Measurements from ENCODE around the gene DLX2. TPM values are rescaled to one million over a fixed set of nuclear protein-coding genes. Genes with fewer than 3 reads are reported as not detected.

The DLX2 gene
- polyA plus RNA-seq, 1 donor from 2014 or later: not detected

- peaks cover 14 to 18% (median 18%) of the 10 kb centered on the region in 3 donors for H3K4me1 Mint-ChIP-seq
- H3K27ac Mint-ChIP-seq: peak within 1 kb of the TSS; percentile 93 to 100 (median 98)
- peaks cover 0 to 12% (median 3%) of the 10 kb centered on the region in 3 donors for H3K9me3 Mint-ChIP-seq
- H3K27me3 Mint-ChIP-seq: peaks cover 77% of the 10 kb centered on the region
- peaks cover 5% of the 10 kb centered on the region for H3K36me3 Mint-ChIP-seq
- H3K4me3 Mint-ChIP-seq: peak within 1 kb of the TSS; percentile 71 to 96 (median 92)
Observed at GRCh38 chr2:172085460-172086159, 17.1 kb downstream of the DLX2 start, which contains the start of gene DLX1. Gene DLX1 (plus strand): TSS chr2:172085507. CDS start chr2:172085678, 171 bp downstream.

- peaks cover 79% of the 10 kb centered on the region for H3K27me3 Mint-ChIP-seq
- peak overlapping the region; percentile 71 to 96 (median 92) for H3K4me3 Mint-ChIP-seq
- peak overlapping the region; percentile 93 to 100 (median 98) for H3K27ac Mint-ChIP-seq
- H3K36me3 Mint-ChIP-seq: peaks cover 5% of the 10 kb centered on the region
- peaks cover 0 to 16% (median 8%) of the 10 kb centered on the region in 3 donors for H3K9me3 Mint-ChIP-seq
- H3K4me1 Mint-ChIP-seq: peaks cover 14 to 18% (median 18%) of the 10 kb centered on the region in 3 donors
Observed at GRCh38 chr2:172084645-172085459, 17.8 kb downstream of the DLX2 start.

- H3K9me3 Mint-ChIP-seq: peaks cover 0 to 16% (median 10%) of the 10 kb centered on the region in 3 donors
- H3K4me1 Mint-ChIP-seq: peaks cover 14 to 18% (median 18%) of the 10 kb centered on the region in 3 donors
Observed at GRCh38 chr2:172084395-172084644, 18.4 kb downstream of the DLX2 start.

GRCh38 chr2:172083628-172084394 is 18.9 kb downstream of the DLX2 start:
- Mint-ChIP-seq H3K4me3 (peak overlapping the region; percentile 44 to 96 (median 85)), H3K4me1 (peaks cover 14 to 18% (median 18%) of the 10 kb centered on the region in 3 donors), H3K9me3 (peaks cover 0 to 16% (median 10%) of the 10 kb centered on the region in 3 donors), H3K27me3 (peaks cover 82% of the 10 kb centered on the region), H3K27ac (peak overlapping the region; percentile 92 to 100 (median 93)), H3K36me3 (peaks cover 5% of the 10 kb centered on the region)

More at GRCh38 chr2:172084395-172084644, 18.4 kb downstream of the DLX2 start:
- peaks cover 80% of the 10 kb centered on the region for H3K27me3 Mint-ChIP-seq
- H3K4me3 Mint-ChIP-seq: peak overlapping the region; percentile 71 to 96 (median 85)
- peak overlapping the region; percentile 92 to 100 (median 93) for H3K27ac Mint-ChIP-seq
- peaks cover 5% of the 10 kb centered on the region for H3K36me3 Mint-ChIP-seq

- Mint-ChIP-seq H3K4me1 (peaks cover 14 to 18% (median 16%) of the 10 kb centered on the region in 3 donors), H3K36me3 (peaks cover 5% of the 10 kb centered on the region), H3K27me3 (peaks cover 76% of the 10 kb centered on the region), H3K9me3 (peaks cover 0 to 16% (median 10%) of the 10 kb centered on the region in 3 donors), H3K4me3 (peak overlapping the region in 3 of 4 donors; percentile 38 to 96 (median 72)), H3K27ac (peak overlapping the region; percentile 92 to 100 (median 93))
Observed at GRCh38 chr2:172082944-172083627, 19.6 kb downstream of the DLX2 start.

GRCh38 chr2:172082105-172082943 is 20.4 kb downstream of the DLX2 start:
- Mint-ChIP-seq H3K4me1 (peaks cover 14 to 16% (median 15%) of the 10 kb centered on the region in 3 donors), H3K9me3 (peaks cover 0 to 14% (median 10%) of the 10 kb centered on the region in 3 donors), H3K27ac (peak overlapping the region; percentile 86 to 100 (median 91)), H3K4me3 (peak overlapping the region in 3 of 4 donors; percentile 51 to 96 (median 55)), H3K36me3 (peaks cover 3% of the 10 kb centered on the region), H3K27me3 (peaks cover 68% of the 10 kb centered on the region)

GRCh38 chr2:172081221-172082022 is 21.3 kb downstream of the DLX2 start:
- Mint-ChIP-seq H3K4me1 (peaks cover 13 to 16% (median 15%) of the 10 kb centered on the region in 3 donors), H3K36me3 (peaks cover 3% of the 10 kb centered on the region), H3K9me3 (peaks cover 0 to 14% (median 10%) of the 10 kb centered on the region in 3 donors), H3K27ac (peak overlapping the region; percentile 73 to 100 (median 91)), H3K4me3 (peak overlapping the region in 2 of 4 donors; percentile 23 to 96), H3K27me3 (peaks cover 59% of the 10 kb centered on the region)

- Mint-ChIP-seq H3K27ac (peak overlapping the region; percentile 90 to 100 (median 91)), H3K4me1 (peaks cover 11 to 16% (median 14%) of the 10 kb centered on the region in 3 donors), H3K4me3 (peak overlapping the region in 1 of 4 donors; percentile 67)
Observed at GRCh38 chr2:172080641-172081220, 22.0 kb downstream of the DLX2 start.

GRCh38 chr2:172079838-172080640 is 22.7 kb downstream of the DLX2 start:
- H3K4me1 Mint-ChIP-seq: peaks cover 4 to 10% (median 7%) of the 10 kb centered on the region in 3 donors
- peak overlapping the region in 2 of 4 donors; percentile 44 to 67 for H3K4me3 Mint-ChIP-seq
- peak overlapping the region; percentile 90 to 100 (median 93) for H3K27ac Mint-ChIP-seq
- H3K9me3 Mint-ChIP-seq: peaks cover 0 to 10% (median 8%) of the 10 kb centered on the region in 3 donors
- H3K27me3 Mint-ChIP-seq: peaks cover 49% of the 10 kb centered on the region
- peaks cover 3% of the 10 kb centered on the region for H3K36me3 Mint-ChIP-seq

More at GRCh38 chr2:172080641-172081220, 22.0 kb downstream of the DLX2 start:
- Mint-ChIP-seq H3K36me3 (peaks cover 3% of the 10 kb centered on the region), H3K9me3 (peaks cover 0 to 12% (median 10%) of the 10 kb centered on the region in 3 donors), H3K27me3 (peaks cover 56% of the 10 kb centered on the region)

- Mint-ChIP-seq H3K4me1 (peaks cover 4 to 10% (median 7%) of the 10 kb centered on the region in 3 donors), H3K4me3 (peak overlapping the region in 1 of 4 donors; percentile 67)
Observed at GRCh38 chr2:172079416-172079815, 23.3 kb downstream of the DLX2 start.

GRCh38 chr2:172074254-172074653 is 28.4 kb downstream of the DLX2 start:
- Mint-ChIP-seq H3K27me3 (peaks cover 3% of the 10 kb centered on the region), H3K9me3 (no peaks in the 10 kb centered on the region), H3K36me3 (peaks cover 2% of the 10 kb centered on the region), H3K27ac (no peak overlapping the region), H3K4me1 (no peaks in the 10 kb centered on the region), H3K4me3 (no peak overlapping the region)

More at GRCh38 chr2:172079416-172079815, 23.3 kb downstream of the DLX2 start:
- peak overlapping the region; percentile 19 to 100 (median 93) for H3K27ac Mint-ChIP-seq
- peaks cover 45% of the 10 kb centered on the region for H3K27me3 Mint-ChIP-seq
- H3K36me3 Mint-ChIP-seq: peaks cover 3% of the 10 kb centered on the region
- peaks cover 0 to 10% (median 8%) of the 10 kb centered on the region in 3 donors for H3K9me3 Mint-ChIP-seq

All from IgD-negative memory B cell (primary cell).